Activated naive CD4-positive, alpha-beta T cell treated with Interleukin-2 at 50 U/mL for 16 hours (primary cell): ENCODE data around the gene SIGLEC14.
A peak's percentile ranks its signal among the peaks of the same experiment; 100 is the strongest.
"Not testable (repeated sequence)": the region's sequence is repeated elsewhere in the genome, so short reads cannot be mapped to it uniquely, and the experiment has no call there.

Experiments used
- DNase-seq: peaks from one replicate; pipeline ENCODE4 v3.0.0-alpha.2; 2020

Gene SIGLEC14

DNA sequence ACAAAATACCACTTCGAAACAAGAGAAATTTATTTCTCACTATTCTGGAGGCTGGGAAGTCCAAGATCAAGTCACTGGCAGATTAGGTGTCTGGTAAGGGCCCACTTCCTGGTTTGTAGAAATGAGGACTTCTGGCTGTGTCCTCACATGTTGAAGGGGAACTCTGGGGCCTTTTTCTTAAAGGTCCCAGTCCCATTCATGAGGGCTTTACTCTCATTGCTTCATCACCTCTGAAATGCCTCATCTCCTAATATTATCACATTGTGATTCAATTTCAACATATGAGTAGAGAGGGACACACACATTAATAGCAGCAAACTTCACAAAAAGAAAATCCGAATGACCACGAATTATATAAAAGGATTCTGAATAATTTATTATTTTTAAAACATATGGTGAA, 21.6 kb upstream of the SIGLEC14 start:
- DNase-seq = no peak

DNA sequence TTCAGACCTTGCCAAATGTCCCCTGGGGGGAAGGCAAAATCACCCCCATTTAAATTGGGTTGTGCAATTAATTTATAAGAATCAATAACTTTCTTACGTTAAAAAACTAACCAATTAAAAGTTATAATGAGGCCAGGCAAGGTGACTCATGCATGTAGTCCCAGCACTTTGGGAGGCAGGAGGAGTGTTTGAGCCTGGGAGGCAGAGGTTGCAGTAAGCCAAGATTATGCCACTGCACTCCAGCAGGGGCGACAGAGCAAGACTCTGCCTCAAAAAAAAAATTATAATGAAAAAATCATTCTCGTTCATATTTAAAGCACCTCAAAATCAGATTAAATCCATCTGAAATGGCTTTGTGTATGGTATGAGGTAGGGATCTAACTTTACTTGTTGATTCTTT, 18.4 kb upstream of the SIGLEC14 start:
- DNase-seq = no peak

DNA sequence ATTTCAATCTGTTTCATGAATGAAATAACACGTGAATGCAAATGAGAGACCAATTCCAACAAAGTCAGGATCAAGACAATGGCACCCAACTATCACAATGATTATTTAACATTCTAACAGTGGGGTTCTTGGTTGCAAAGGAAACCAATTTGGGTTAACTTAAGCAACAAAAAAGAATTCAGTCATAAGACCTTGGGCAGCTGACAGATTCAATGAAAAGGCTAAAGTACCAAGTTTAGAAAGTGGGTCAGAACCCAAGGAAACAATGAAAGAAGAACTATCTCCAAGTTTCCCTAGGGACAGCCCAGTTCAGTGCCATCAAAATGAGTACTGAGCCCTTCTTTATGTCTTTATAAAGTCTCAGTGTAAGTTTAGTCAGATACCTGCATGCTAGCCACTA, 17.5 kb upstream of the SIGLEC14 start:
- no peak for DNase-seq

DNA sequence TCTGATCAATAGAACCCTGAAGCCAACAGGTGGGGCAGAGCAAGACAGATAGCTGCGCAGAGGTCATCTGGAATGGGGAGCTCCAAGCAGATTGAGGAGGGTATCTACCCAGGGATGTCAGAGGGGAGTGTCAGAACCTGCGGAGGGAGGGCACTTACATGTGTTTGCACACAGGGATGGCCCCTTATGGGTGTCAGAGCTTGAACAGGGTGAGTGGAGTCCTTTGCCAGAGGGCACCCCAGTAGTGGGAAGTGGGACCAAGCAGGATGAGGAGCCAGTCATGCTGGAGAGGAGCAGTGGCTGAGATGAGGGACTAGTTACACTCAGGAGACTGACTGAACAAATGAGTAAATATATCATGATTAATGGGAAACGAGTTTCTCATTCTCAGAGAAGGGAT, 17.0 kb upstream of the SIGLEC14 start:
- no peak for DNase-seq

DNA sequence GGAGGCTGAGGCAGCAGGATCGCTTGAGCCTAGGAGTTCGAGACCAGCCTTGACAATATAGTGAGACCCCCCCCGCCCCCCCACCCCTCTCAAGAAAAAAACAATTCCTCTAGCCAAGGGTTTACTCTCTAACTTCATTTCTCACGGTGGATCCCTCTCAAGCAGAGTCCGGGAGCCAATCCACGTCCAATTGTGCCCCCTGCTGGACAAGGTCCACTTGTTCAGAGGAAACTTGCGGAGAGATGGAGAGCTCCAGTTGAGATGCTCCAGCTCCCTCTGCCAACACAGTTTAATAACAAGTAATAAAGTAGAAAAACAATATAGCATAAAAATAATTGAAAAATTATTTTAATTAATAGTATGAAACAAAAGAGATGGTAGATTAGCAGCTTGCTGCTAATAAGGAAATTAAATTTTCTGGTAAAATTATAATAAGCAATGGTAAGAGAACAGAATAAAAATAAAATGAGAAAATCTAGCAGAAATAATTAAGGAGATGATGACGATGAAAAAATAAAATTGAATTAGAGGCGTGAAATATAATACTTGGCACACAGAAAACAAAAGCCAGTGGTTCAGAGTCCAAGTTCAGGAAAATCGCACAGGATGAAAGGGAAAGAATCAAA, 14.5 kb upstream of the SIGLEC14 start:
- DNase-seq = peak; percentile 31

DNA sequence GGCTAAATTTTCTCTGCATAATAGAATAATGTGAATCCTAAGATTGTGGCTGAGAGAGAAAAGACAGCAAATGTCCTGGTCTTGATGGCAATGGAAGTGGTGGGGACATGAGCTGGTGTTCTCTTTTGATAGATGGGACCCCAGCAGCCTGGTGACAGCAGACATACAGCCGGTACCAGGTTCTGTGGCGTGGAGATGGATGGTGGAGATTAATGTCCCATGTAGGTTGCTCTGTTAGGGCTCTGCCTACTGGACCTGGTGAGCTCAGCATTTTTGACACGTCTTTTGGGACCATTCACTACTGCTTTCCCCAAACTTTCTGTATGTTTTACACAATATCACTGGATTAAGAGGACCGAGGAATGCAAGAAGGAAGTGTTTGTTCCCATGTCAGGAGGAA, 8.2 kb upstream of the SIGLEC14 start:
- DNase-seq = no peak

DNA sequence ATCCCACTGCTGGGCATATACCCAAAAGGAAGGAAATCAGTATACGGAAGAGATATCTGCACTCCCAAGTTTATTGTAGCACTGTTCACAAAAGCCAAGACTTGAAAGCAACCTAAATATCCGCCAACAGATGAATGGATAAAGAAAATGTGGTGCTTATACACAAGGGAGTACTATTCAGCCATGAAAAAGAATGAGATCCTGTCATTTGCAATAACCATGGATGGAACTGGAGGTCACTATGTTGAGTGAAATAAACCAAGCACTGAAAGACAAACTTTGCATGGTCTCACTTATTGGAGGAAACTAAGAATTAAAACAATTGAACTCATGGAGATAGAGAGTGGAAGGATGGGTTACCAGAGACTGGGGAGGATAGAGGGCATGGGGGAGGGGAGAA, 6.5 kb upstream of the SIGLEC14 start:
- DNase-seq = no peak

DNA sequence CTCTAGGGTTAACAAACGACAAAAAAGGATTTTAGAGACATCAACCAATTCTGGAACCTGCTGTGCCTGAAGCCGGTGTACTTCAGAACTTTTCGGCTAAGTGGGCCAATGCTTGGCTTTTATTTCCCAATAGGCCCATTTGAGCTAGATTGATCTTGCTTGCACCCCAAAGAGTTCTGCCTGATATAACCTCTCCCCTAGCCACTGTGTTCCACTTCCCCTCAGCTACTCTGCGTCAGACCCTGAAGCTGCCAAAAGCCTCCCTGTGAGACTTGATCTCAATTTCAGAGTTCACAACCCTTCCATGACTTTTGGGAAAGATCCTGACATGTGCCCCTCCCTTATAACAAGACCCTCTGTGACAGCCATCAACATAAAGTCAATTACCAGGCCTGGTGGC, 5.6 kb upstream of the SIGLEC14 start:
- no peak for DNase-seq

DNA sequence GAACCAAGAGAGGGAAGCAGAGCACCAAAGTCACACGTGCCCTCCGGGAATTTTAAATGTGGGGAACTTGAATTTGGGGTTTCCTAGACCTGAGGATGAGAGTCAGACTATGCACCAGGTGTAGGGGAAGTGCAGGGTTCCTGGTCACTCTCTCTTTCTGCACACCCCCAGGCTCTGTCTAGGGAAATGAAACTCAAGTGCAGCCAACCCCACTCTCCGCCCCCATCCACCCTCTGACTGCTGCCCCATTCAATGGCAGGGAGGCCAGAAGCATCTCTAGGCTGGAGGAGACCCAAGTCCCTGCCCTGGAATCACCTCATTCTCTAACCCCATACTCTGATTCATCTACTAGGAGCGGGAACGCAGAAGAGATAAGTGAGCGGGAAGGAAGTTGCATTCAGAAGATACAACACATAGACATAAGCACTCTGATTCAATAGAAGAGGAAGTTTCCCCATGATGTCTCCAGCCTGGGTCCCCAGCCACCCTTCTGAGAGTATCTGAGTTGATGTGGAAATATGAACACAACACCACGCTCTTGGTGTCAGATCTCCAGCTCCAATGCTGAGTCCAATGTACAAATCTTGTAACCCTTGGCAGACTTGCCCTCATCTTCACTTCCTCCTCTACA, 4.7 kb upstream of the SIGLEC14 start:
- DNase-seq = no peak

DNA sequence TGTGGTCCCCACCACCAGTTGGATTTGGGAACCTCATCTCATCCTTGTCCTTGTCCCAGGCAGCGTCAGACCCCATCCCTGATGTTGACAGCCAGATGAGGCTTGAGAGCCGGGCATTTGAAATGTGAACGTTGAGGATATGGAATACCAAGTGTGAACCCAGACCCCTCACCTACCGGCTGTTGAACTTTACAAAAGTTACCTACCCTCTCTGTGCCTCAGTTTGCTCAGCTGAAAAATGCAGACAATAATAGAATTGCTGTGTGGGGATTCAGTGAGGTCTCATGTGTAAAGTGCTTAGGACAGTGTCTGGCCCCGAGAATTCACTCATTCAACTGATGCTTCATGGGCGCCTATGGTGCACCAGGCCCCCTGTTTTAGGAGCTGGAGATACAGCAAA, 693 bp upstream of the SIGLEC14 start:
- DNase-seq = no peak

DNA sequence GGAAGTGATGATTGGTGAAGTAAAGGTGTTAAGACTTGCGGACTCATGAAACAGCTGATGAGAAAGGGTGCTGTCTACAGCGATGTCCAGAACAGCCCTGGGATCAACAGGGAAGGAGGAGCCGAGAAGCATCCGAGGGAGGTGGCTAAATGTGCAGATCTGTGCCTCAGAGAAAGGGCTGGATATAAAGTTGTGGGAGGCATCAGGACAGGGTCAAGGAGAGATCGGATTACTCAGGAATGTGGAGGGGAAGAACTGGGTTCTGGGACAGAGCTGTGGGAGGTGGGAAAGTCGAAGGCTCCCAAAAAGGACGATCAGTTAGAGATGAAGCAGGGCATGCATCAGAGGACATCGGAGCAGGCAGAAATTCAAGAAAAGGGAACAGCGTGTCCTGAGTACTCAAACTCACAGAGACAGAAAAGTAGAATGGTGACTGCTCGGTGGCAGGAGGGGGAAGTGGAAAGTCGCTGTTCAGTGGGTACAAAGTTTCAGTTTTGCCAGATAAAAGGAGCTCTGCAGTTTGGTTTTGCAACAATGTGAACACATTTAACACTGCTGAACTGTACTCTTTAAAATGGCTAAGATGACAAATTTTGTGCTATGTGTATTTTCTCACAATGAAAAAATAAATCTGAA, 1.9 kb downstream of the SIGLEC14 start:
- no peak for DNase-seq

DNA sequence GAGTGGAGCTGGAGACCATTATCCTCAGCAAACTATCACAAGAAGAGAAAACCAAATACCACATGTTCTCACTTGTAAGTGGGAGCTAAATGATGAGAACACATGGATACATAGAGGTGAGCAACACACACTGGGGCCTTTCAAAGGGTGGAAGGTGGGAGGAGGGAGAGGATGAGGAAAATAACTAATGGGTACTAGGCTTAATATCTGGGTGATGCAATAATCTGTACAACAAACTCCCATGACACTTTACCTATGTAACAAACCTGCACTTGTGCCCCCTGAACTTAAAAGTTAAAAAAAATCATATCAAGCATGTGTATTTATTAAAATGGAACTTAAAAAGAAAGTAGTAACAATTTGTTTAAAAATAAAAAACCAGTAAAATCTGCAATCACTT, 5.0 kb downstream of the SIGLEC14 start:
- DNase-seq = no peak

DNA sequence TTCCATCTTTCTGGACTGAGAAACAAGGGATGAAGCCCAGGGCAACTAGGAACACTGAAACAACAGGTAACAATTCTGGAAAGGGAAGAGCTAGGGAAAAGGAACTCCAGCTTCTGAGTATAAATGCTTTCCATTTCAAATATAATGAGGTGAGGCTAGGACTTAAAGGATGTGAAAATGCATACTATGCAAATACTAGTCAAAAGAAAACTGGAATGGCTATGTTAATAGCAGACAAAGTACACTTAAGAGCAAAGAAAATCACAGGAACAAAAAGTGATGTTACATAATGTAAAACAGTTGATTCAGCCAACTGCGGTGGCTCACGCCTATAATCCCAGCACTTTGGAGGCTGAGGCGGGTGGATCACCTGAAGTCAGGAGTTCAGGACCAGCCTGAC, 6.2 kb downstream of the SIGLEC14 start:
- no peak for DNase-seq

DNA sequence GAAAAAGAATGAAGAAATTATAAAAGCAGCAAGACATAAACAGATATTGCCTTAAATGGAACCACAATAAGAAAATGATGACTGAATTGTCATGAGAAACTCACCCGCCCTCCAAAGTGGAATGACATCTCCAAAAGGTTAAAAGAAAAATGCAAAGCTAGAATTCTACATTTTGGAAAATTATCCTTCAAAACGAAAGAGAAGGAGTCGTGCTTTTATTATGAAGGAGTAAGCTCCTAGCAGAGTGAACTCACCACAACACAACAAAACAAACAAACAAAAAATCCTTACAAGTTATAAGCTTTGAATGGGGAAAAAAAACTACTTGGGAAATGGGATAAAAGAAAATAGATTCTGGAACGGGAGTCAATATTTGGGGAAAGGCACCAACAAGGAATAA, 6.7 kb downstream of the SIGLEC14 start:
- DNase-seq = no peak

DNA sequence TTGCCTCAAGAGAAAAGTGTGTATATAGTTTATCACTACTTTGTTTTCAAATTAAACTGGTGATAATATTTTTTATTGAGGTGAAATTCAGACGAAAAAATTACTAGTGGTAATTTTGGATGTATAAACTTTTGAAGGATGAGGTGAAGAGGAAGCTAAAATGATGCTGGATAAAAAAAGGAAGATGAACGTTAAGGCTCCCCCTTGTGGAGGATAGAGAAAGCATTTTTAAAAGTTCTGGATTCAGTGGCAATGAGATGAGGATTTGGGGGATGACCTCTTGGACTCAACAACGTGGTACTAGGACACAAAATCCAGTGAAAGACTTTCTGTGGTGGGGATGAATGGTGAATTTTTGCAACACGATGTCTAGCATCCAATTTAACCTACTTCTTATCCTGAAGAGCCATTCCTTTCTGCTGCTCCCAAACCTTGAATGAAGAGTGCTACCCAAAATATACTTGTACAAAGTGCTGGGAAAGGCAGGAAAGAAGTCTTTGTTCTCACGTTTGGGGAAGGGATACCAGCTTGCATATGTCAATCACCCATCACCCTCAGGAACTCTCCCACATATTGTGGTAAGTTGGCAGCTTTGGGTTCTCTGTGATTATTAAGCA, 9.2 kb downstream of the SIGLEC14 start:
- no peak for DNase-seq

DNA sequence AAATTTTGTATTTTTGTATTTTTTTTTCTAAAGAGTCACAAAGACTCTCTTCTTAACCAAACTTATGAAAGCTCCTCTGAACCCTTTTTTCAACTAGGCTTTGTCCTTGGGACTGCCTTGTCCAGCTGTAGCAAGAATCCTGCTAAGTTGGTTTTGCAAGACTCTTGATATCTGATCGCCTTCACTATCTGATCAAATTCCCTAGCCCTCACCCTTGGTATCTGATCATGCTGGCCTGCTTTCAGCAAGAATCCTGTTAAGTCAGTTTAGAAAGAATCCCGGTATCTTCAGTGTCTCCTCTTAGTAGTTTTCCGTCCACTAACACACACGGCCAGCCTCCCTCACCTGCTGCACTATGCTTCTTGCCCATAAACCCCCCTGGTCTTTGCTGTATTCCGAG, 14.5 kb downstream of the SIGLEC14 start:
- no peak for DNase-seq

DNA sequence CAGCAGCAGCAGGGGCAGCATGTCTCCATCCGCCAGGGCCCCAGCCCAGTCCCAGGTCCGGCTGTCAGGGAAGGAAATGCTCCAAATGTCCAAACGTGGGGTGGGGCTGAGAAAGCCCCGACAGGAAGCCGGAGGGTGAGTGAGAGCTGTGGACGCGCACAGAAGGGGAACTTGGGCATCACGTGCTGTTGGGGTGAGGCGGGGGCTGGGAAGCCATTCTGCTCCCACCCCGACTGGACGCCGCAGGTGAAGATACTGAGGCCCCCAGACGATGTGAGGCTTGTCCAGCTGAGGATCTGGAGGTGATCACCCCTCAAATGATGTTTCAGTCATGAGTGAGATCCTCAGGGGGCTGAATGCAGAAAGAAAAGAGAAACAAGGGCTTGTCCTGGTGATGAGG, 16.3 kb downstream of the SIGLEC14 start, which contains the start of gene SIGLEC5:
Gene SIGLEC5, minus strand, starts transcription at position 87 of the 400 bp plus-strand sequence. Its CDS starts 66 bp downstream, at position 21.
- not testable (repeated sequence) for DNase-seq

DNA sequence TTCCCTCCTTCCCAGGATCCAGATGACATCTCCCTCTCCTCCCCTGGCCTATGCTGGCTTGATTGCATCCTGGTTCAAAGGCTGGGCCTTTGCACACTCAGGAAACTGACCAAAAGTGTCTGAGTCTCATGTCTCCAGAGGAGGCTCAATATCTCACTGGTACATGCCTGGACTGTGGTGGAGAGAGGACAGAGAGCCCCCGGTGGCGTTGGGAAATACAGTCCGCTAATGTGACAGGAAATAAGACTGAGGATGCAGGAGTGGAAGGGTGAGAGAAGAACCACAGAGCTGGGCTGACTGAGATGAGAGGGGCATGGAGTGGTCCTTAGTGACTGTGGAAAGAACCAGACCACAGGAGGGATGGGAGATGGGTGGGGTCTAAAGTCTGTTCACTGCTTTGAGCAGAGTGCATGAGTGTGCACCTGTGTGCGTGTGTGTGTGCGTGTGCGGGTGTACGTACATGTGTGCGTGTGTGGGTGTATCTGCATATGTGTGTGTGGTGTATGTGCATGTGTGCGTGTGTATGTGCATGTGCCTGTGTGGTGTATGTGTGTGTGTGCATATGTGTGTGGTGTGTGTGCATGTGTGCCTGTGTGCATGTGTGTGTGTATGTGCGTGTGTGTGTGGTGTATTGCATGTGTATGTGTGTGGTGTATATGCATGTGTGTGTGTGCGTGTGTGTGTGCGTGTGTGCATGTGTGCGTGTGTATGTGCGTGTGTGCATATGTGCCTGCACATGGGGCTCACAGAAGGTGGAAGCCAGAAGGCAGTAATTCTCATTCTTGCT, 18.3 kb downstream of the SIGLEC14 start:
- no peak for DNase-seq

DNA sequence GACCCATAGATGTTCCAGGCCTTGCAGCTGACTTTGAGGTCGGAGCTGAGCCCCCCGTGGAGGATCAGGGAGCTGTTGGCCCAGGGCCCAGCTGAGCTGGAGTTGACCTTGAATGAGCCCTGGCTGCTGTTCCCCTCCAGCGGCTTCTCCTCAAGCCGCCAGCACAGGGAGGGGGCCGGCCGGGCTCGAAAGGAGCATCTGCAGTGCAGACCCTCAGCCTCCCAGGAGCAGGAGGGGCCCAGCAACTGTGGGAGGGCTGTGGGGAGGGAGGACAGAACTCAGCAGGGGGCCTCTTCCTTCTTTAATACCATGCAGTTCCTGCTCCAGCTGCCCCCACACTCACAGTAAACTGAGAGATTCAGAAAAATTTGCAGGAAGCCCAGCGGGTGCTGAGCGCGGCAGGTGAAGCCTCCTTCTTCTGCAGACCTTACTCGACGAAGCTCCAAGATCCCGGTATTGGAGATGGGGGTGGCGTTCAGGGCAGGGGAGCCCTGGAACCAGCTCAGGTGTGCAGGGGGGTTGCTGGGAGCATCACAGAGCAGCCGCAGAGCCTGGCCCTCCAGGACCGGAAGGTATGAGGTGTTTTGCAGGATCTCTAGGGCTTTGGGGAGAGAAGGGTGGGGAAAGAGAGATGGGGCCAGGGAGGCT, 19.0 kb downstream of the SIGLEC14 start:
- DNase-seq = no peak

DNA sequence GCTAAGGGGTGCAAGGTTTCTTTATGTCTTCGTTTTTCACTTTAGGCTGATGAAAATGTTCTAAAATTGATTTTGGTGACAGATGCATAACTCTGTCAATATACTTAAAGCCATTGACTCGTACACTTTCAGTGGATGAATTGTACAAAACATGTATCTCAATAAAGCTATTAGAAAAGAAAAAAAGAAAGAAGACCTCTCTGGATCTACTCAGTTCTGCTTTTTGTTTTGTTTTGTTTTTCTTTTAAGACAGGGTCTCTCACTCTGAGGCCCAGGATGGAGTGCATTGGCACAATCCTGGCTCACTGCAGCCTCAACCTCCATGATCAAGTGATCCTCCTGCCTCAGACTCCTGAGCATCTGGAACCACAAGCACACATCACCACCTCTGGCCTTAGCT, 19.9 kb downstream of the SIGLEC14 start:
- DNase-seq = no peak

DNA sequence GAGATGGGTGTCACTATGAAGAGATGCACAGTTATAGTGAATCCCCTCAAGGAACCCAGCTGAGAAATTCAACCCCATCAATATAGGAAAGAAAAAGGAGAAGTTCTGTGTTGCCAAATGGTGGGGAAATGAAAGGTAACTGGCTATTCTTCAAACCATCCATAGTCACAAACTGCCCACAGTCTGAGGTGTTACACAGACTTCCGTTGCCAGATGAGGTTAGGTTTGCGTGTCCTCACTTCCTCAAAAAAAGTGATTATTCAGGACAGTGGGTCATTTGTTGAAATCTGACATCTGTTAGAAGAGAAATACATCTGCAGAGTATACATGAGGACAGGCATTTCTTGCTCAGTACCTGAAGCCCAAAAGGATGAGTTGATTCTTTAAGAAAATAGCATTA, 25.4 kb downstream of the SIGLEC14 start:
- no peak for DNase-seq

DNA sequence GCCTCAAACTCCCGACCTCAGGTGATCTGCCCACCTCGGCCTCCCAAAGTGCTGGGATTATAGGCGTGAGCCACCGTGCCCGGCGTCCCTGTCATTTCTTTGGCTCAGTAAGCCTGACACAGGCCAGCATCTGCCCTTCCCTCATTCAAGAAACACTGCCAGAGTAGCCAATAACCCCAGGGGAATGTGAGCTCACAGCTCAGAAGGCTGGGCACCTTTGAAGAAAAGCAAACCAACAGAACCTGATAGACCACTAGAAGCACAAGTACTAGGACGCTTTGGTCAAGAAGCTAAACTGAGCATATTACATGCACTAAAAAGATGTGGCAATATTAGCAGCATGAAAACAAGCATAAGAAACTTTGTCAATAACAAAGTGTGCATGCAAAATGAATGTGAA, 30.6 kb downstream of the SIGLEC14 start:
- no peak for DNase-seq

DNA sequence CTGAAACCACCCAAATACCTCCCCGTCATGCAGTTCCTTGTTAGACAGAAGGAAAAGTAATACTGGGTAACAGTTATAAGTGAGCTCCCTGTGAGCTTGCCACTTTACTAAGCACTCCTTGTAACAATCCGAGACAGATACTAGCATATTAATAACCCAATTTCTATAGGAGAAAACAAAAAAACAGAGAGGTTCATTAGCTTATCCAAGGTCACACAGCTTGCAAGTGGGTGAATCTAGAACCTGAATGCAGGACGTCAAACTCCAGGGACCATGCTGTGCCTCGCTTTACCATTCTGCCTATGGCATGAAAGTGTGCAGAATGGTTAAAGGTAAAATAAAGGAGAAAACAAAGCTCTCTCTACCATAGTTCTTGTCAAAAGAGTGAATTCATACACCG, 31.8 kb downstream of the SIGLEC14 start:
- no peak for DNase-seq
